HepG2 (cell line): ENCODE data around the gene MYOZ1. TPM values are rescaled to one million over a fixed set of nuclear protein-coding genes. Genes with fewer than 3 reads are reported as not detected.

ENCODE experiments used
- AGO2 ChIP-seq: fragments of 200-400 bp; formaldehyde crosslinking; optimal IDR thresholded peaks from 2 replicates; pipeline ENCODE3; 2017; ENCODE audit warnings: mild to moderate bottlenecking, low read depth, low read length, moderate library complexity
- CBX2 ChIP-seq, 2 experiments: fragments of 200-600 bp in 1 of 2; sonication (generic); formaldehyde crosslinking in 1 of 2; IDR thresholded peaks; 2 replicates each; pipeline versions ENCODE4 v1.7.0 to v1.8.1; 2018 to 2022; ENCODE audit warnings: low read depth in 2 of 2, low read length in 1 of 2, mild to moderate bottlenecking in 1 of 2, missing genetic modification reagents in 1 of 2
- GTF3A ChIP-seq: sonication (generic); formaldehyde crosslinking; conservative IDR thresholded peaks from 2 replicates; pipeline ENCODE4 v1.4.0; 2020; ENCODE audit warnings: mild to moderate bottlenecking, missing genetic modification reagents
- HMGA1 ChIP-seq: sonication (generic); formaldehyde crosslinking; conservative IDR thresholded peaks from 2 replicates; pipeline ENCODE4 v1.4.0; 2020; ENCODE audit warnings: missing genetic modification reagents
- IRX3 ChIP-seq: sonication (generic); formaldehyde crosslinking; IDR thresholded peaks from 2 replicates; pipeline ENCODE4 v1.8.1; 2023; ENCODE audit warnings: mild to moderate bottlenecking, low read depth, missing genetic modification reagents, borderline replicate concordance
- KMT2A ChIP-seq: sonication (generic); formaldehyde crosslinking; IDR thresholded peaks from 2 replicates; pipeline ENCODE4 v1.4.0; 2020; ENCODE audit warnings: missing genetic modification reagents
- MAX ChIP-seq: IDR thresholded peaks from 2 replicates; pipeline ENCODE4 v1.6.1; 2012; ENCODE audit warnings: inconsistent platforms
- NAIF1 ChIP-seq: sonication (generic); formaldehyde crosslinking; IDR thresholded peaks from 2 replicates; pipeline ENCODE4 v1.5.0; 2020; ENCODE audit warnings: mild to moderate bottlenecking, missing genetic modification reagents, borderline replicate concordance
- NCOA5 ChIP-seq: sonication (generic); formaldehyde crosslinking; IDR thresholded peaks from 2 replicates; pipeline ENCODE4 v1.4.0; 2020; ENCODE audit warnings: missing genetic modification reagents
- NFE2L1 ChIP-seq: sonication (generic); formaldehyde crosslinking; IDR thresholded peaks from 2 replicates; pipeline ENCODE4 v1.4.0; 2020; ENCODE audit warnings: missing genetic modification reagents, mild to moderate bottlenecking, borderline replicate concordance
- PAF1 ChIP-seq: IDR thresholded peaks from 2 replicates; pipeline ENCODE4 v1.6.1; 2016; ENCODE audit warnings: missing genetic modification reagents, missing compliant biosample characterization
- PHF5A ChIP-seq: IDR thresholded peaks from one replicate; pipeline ENCODE4 v1.6.1; 2018; ENCODE audit warnings: low read depth, missing genetic modification reagents; ENCODE audit not compliant: unreplicated experiment
- RCOR2 ChIP-seq: IDR thresholded peaks from 2 replicates; pipeline ENCODE4 v1.6.1; 2016; ENCODE audit warnings: missing biosample characterization, missing genetic modification reagents
- SNAI1 ChIP-seq: sonication (generic); formaldehyde crosslinking; IDR thresholded peaks from 2 replicates; pipeline ENCODE4 v1.5.0; 2020; ENCODE audit warnings: mild to moderate bottlenecking, missing genetic modification reagents, borderline replicate concordance
- TOPORS ChIP-seq: sonication (generic); formaldehyde crosslinking; IDR thresholded peaks from 2 replicates; pipeline ENCODE4 v1.8.0; 2023; ENCODE audit warnings: mild to moderate bottlenecking, missing genetic modification reagents
- YY1 ChIP-seq: IDR thresholded peaks from 2 replicates; pipeline ENCODE4 v1.6.1; 2011; ENCODE audit warnings: low read length, low read depth, moderate library complexity, mild to moderate bottlenecking; ENCODE audit not compliant: insufficient read depth, insufficient replicate concordance
- ZNF496 ChIP-seq: sonication (generic); formaldehyde crosslinking; IDR thresholded peaks from 2 replicates; pipeline ENCODE4 v1.8.1; 2023; ENCODE audit warnings: mild to moderate bottlenecking, moderate library complexity, missing genetic modification reagents; ENCODE audit not compliant: insufficient replicate concordance
- ZNF543 ChIP-seq: sonication (generic); formaldehyde crosslinking; IDR thresholded peaks from 2 replicates; pipeline ENCODE4 v1.4.0; 2020; ENCODE audit warnings: mild to moderate bottlenecking, missing genetic modification reagents
- ZNF556 ChIP-seq: sonication (generic); formaldehyde crosslinking; IDR thresholded peaks from 2 replicates; pipeline ENCODE4 v1.4.0; 2020; ENCODE audit warnings: mild to moderate bottlenecking, missing genetic modification reagents, borderline replicate concordance
- polyA plus RNA-seq, 8 experiments: library from polyadenylated mRNA; depleted of rRNA in 3 of 8; stranded (reverse) in 7 of 8; unstranded in 1 of 8; fragments of >200 nt; fragmentation: Illumina TruSeq in 4 of 8; extraction: Trizol in 4 of 8; gene quantifications; 2 replicates each; pipeline versions ENCODE4 v1.2.1 to v1.2.3, GENCODE V29; 2011 to 2016; ENCODE audit warnings: low read depth in 4 of 8, missing spikeins in 1 of 8, mixed read lengths in 1 of 8; ENCODE audit not compliant: insufficient read depth in 1 of 8
- total RNA-seq, 5 experiments: library from RNA; depleted of rRNA; stranded (reverse); fragments of >200 nt; fragmentation: Illumina TruSeq; extraction: Trizol; gene quantifications; 2 replicates each; pipeline ENCODE4 v1.2.3, GENCODE V29; 2016; ENCODE audit warnings: low read depth in 1 of 5
- TF ChIP-seq, protein P1 (sequence below): sonication (generic); formaldehyde crosslinking; IDR thresholded peaks from 2 replicates; pipeline ENCODE4 v1.4.0; 2020; ENCODE audit warnings: missing genetic modification reagents
- TF ChIP-seq, protein P2 (sequence below): sonication (generic); formaldehyde crosslinking; IDR thresholded peaks from 2 replicates; pipeline ENCODE4 v1.5.0; 2020; ENCODE audit warnings: mild to moderate bottlenecking, missing genetic modification reagents, borderline replicate concordance

MYOZ1 gene
- total and polyA plus RNA-seq, 2 of the 13 experiments (the other 11 are each of a cell fraction or from before 2014, with no cell fraction given): not detected

DNA sequence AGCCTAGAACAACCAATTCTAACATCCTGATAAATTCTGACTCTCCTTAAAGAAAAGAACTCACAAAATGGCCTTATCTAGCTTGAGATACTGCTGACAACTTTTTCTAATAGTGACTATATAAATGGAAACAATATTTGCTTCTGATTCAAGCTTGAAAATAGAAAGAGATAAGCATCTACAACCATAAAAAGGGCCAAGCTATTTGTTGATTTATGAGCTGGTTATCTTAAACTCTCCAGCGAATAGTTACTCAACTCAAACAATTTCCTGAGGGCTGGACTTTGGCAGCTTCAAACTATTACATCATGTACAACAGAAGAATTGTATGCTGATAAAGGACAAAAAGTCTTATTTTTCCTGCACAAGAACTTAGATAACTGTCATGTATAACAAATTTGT is 54.7 kb downstream of the MYOZ1 start (continued):
- TF ChIP-seq PHF5A (CRISPR knock-in tag): peak; percentile 79
- TF ChIP-seq NFE2L1 (CRISPR knock-in tag): no peak
- TF ChIP-seq, protein P1, sequence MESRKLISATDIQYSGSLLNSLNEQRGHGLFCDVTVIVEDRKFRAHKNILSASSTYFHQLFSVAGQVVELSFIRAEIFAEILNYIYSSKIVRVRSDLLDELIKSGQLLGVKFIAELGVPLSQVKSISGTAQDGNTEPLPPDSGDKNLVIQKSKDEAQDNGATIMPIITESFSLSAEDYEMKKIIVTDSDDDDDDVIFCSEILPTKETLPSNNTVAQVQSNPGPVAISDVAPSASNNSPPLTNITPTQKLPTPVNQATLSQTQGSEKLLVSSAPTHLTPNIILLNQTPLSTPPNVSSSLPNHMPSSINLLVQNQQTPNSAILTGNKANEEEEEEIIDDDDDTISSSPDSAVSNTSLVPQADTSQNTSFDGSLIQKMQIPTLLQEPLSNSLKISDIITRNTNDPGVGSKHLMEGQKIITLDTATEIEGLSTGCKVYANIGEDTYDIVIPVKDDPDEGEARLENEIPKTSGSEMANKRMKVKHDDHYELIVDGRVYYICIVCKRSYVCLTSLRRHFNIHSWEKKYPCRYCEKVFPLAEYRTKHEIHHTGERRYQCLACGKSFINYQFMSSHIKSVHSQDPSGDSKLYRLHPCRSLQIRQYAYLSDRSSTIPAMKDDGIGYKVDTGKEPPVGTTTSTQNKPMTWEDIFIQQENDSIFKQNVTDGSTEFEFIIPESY (CRISPR knock-in tag): no peak
- TF ChIP-seq KMT2A (CRISPR knock-in tag): no peak
- no peak for TF ChIP-seq SNAI1 (CRISPR knock-in tag)
- TF ChIP-seq NAIF1 (CRISPR knock-in tag): no peak
- no peak for TF ChIP-seq YY1
- TF ChIP-seq RCOR2 (CRISPR knock-in tag): peak; percentile 60; the same call in 1 of the 2 replicates
- no peak for TF ChIP-seq TOPORS (CRISPR knock-in tag)
- TF ChIP-seq NCOA5 (CRISPR knock-in tag): no peak
- TF ChIP-seq MAX: no peak
- TF ChIP-seq PAF1 (CRISPR knock-in tag): no peak
- TF ChIP-seq HMGA1 (CRISPR knock-in tag): no peak
- no peak for TF ChIP-seq ZNF556 (CRISPR knock-in tag)
- no peak for TF ChIP-seq ZNF543 (CRISPR knock-in tag)
- TF ChIP-seq AGO2: no peak
- TF ChIP-seq IRX3 (CRISPR knock-in tag): no peak
- TF ChIP-seq GTF3A: no peak
- TF ChIP-seq CBX2 (IDR thresholded peaks at IDR 0.05; ENCODE audit: low read depth, low read length): no peak
- no peak for TF ChIP-seq CBX2 (CRISPR knock-in tag; IDR thresholded peaks at IDR 0.05; ENCODE audit: low read depth)
- no peak for TF ChIP-seq ZNF496 (CRISPR knock-in tag)
- TF ChIP-seq, protein P2, sequence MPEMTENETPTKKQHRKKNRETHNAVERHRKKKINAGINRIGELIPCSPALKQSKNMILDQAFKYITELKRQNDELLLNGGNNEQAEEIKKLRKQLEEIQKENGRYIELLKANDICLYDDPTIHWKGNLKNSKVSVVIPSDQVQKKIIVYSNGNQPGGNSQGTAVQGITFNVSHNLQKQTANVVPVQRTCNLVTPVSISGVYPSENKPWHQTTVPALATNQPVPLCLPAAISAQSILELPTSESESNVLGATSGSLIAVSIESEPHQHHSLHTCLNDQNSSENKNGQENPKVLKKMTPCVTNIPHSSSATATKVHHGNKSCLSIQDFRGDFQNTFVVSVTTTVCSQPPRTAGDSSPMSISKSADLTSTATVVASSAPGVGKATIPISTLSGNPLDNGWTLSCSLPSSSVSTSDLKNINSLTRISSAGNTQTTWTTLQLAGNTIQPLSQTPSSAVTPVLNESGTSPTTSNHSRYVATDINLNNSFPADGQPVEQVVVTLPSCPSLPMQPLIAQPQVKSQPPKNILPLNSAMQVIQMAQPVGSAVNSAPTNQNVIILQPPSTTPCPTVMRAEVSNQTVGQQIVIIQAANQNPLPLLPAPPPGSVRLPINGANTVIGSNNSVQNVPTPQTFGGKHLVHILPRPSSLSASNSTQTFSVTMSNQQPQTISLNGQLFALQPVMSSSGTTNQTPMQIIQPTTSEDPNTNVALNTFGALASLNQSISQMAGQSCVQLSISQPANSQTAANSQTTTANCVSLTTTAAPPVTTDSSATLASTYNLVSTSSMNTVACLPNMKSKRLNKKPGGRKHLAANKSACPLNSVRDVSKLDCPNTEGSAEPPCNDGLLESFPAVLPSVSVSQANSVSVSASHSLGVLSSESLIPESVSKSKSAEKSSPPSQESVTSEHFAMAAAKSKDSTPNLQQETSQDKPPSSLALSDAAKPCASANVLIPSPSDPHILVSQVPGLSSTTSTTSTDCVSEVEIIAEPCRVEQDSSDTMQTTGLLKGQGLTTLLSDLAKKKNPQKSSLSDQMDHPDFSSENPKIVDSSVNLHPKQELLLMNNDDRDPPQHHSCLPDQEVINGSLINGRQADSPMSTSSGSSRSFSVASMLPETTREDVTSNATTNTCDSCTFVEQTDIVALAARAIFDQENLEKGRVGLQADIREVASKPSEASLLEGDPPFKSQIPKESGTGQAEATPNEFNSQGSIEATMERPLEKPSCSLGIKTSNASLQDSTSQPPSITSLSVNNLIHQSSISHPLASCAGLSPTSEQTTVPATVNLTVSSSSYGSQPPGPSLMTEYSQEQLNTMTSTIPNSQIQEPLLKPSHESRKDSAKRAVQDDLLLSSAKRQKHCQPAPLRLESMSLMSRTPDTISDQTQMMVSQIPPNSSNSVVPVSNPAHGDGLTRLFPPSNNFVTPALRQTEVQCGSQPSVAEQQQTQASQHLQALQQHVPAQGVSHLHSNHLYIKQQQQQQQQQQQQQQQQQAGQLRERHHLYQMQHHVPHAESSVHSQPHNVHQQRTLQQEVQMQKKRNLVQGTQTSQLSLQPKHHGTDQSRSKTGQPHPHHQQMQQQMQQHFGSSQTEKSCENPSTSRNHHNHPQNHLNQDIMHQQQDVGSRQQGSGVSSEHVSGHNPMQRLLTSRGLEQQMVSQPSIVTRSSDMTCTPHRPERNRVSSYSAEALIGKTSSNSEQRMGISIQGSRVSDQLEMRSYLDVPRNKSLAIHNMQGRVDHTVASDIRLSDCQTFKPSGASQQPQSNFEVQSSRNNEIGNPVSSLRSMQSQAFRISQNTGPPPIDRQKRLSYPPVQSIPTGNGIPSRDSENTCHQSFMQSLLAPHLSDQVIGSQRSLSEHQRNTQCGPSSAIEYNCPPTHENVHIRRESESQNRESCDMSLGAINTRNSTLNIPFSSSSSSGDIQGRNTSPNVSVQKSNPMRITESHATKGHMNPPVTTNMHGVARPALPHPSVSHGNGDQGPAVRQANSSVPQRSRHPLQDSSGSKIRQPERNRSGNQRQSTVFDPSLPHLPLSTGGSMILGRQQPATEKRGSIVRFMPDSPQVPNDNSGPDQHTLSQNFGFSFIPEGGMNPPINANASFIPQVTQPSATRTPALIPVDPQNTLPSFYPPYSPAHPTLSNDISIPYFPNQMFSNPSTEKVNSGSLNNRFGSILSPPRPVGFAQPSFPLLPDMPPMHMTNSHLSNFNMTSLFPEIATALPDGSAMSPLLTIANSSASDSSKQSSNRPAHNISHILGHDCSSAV (CRISPR knock-in tag): no peak
